Measurements from ENCODE around the gene BST1.

DNA sequence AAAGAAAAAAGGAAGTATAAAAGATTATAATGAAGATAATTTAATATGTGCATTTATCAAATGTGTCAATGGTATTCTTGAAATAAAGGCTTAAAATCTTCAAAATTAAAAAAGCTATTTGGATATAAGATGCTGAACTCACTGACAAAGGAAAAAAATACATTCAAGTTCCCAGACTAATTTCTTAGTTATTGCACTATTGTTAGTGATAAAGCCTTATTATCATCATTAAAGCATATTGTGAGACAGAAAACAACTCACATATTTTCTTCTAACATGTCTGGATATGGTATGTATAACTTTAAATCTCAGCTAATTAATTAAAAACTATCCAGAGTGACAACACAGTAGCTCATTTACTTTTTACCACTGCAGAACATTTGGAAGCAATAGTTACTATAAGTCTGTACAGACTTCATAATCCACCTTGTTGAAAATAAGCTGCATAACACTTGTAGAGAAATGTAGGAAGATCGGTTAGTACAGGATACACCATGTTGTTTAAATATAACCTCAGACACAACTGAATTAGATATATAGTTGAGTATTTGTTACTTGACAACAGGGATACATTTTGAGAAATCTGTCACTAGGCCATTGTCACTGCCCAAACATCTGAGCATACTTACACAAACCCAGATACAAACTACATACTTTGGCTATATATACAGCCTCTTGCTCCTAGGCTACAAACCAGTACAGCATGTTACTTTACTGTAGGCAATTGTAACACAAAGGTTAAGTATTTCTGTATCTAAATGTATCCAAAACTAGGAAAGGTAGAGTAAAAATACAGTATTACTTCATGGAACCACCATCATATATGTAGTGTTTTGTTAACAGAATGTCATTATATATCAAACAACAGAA lies 34.1 kb upstream of the BST1 start:
- TF ChIP-seq, protein P1, sequence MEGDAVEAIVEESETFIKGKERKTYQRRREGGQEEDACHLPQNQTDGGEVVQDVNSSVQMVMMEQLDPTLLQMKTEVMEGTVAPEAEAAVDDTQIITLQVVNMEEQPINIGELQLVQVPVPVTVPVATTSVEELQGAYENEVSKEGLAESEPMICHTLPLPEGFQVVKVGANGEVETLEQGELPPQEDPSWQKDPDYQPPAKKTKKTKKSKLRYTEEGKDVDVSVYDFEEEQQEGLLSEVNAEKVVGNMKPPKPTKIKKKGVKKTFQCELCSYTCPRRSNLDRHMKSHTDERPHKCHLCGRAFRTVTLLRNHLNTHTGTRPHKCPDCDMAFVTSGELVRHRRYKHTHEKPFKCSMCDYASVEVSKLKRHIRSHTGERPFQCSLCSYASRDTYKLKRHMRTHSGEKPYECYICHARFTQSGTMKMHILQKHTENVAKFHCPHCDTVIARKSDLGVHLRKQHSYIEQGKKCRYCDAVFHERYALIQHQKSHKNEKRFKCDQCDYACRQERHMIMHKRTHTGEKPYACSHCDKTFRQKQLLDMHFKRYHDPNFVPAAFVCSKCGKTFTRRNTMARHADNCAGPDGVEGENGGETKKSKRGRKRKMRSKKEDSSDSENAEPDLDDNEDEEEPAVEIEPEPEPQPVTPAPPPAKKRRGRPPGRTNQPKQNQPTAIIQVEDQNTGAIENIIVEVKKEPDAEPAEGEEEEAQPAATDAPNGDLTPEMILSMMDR (conservative IDR thresholded peaks at IDR 0.05): no peak
- no peak for TF ChIP-seq EZH2 (IDR thresholded peaks at IDR 0.05; ENCODE audit: low read depth)
